ENCODE measurements around the gene ATXN10.

The ATXN10 gene

GRCh38 chr22:45703758-45704157, 32.1 kb downstream of the ATXN10 start:
- no peak overlapping the region for H3K4me3 ChIP-seq (ENCODE audit: insufficient read depth, low read length, poor library complexity, severe bottlenecking)
- H3K27me3 ChIP-seq (ENCODE audit: low read length): no peaks in the 10 kb centered on the region
- no peak for TF ChIP-seq EZH2phosphoT487 (conservative IDR thresholded peaks at IDR 0.05; ENCODE audit: low read length)
- TF ChIP-seq, protein P1, sequence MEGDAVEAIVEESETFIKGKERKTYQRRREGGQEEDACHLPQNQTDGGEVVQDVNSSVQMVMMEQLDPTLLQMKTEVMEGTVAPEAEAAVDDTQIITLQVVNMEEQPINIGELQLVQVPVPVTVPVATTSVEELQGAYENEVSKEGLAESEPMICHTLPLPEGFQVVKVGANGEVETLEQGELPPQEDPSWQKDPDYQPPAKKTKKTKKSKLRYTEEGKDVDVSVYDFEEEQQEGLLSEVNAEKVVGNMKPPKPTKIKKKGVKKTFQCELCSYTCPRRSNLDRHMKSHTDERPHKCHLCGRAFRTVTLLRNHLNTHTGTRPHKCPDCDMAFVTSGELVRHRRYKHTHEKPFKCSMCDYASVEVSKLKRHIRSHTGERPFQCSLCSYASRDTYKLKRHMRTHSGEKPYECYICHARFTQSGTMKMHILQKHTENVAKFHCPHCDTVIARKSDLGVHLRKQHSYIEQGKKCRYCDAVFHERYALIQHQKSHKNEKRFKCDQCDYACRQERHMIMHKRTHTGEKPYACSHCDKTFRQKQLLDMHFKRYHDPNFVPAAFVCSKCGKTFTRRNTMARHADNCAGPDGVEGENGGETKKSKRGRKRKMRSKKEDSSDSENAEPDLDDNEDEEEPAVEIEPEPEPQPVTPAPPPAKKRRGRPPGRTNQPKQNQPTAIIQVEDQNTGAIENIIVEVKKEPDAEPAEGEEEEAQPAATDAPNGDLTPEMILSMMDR (IDR thresholded peaks at IDR 0.05; ENCODE audit: insufficient read depth, low read length, poor library complexity, severe bottlenecking): no peak
- no peak overlapping the region for H3K9ac ChIP-seq (ENCODE audit: low read length)
- 0 out of 2 replicates have a peak, but pooled peaks cover 3% of the 10 kb centered on the region for H4K20me1 ChIP-seq (ENCODE audit: low read depth, low read length)
- peaks cover 5% of the 10 kb centered on the region; the same call in 1 of the 2 replicates for H3F3A ChIP-seq (ENCODE audit: insufficient read depth)
- H3K27ac ChIP-seq (ENCODE audit: low read depth, low read length): no peak overlapping the region
- no peak overlapping the region for H2AFZ ChIP-seq (ENCODE audit: low read depth, low read length, severe bottlenecking)
- peaks cover 56% of the 10 kb centered on the region for H3K79me2 ChIP-seq (ENCODE audit: insufficient read depth, low read length)
- no peaks in the 10 kb centered on the region for H3K9me2 ChIP-seq (replicated peaks; ENCODE audit: insufficient read depth, low read length)
- H3K4me2 ChIP-seq (ENCODE audit: low read depth, low read length, poor library complexity, severe bottlenecking): no peak overlapping the region
- H3K9me3 ChIP-seq (ENCODE audit: insufficient read depth, low read length): no peaks in the 10 kb centered on the region
- H3K36me3 ChIP-seq (ENCODE audit: low read length): peaks cover 53% of the 10 kb centered on the region

DNA sequence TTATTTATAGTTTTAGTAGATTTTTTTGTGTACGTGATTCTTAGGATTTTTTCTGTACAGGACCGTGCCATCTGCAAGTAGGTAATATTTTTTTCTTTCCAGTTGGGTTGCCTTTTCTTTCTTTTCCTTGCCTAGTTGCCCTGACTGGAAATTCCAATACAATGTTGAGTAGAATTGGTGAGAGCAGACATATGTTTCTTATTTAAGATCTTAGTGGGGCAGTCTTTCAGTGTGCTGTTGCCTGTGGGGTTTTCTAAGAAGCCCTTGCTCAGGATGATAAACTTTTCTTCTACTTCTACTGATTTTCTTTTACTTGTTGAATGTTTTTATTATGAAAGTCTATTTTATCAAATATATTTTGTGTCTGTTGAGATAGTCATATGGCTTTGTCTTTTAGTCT, 33.0 kb downstream of the ATXN10 start:
- Histone ChIP-seq H3K36me3 (ENCODE audit: low read length) (peaks cover 52% of the 10 kb centered on the region), H3K27ac (ENCODE audit: low read depth, low read length) (no peak overlapping the region), H3K9ac (ENCODE audit: low read length) (no peak overlapping the region), H2AFZ (ENCODE audit: low read depth, low read length, severe bottlenecking) (no peak overlapping the region), H4K20me1 (ENCODE audit: low read depth, low read length) (0 out of 2 replicates have a peak, but pooled peaks cover 3% of the 10 kb centered on the region), H3K4me2 (ENCODE audit: low read depth, low read length, poor library complexity, severe bottlenecking) (no peak overlapping the region), H3K4me3 (ENCODE audit: insufficient read depth, low read length, poor library complexity, severe bottlenecking) (no peak overlapping the region), H3K9me3 (ENCODE audit: insufficient read depth, low read length) (no peaks in the 10 kb centered on the region), H3K27me3 (ENCODE audit: low read length) (no peaks in the 10 kb centered on the region), H3F3A (ENCODE audit: insufficient read depth) (peaks cover 5% of the 10 kb centered on the region; the same call in 1 of the 2 replicates), H3K9me2 (replicated peaks; ENCODE audit: insufficient read depth, low read length) (no peaks in the 10 kb centered on the region), H3K79me2 (ENCODE audit: insufficient read depth, low read length) (peaks cover 56% of the 10 kb centered on the region)
- TF ChIP-seq, protein P1 (IDR thresholded peaks at IDR 0.05; ENCODE audit: insufficient read depth, low read length, poor library complexity, severe bottlenecking): no peak
- no peak for TF ChIP-seq EZH2phosphoT487 (conservative IDR thresholded peaks at IDR 0.05; ENCODE audit: low read length)

DNA sequence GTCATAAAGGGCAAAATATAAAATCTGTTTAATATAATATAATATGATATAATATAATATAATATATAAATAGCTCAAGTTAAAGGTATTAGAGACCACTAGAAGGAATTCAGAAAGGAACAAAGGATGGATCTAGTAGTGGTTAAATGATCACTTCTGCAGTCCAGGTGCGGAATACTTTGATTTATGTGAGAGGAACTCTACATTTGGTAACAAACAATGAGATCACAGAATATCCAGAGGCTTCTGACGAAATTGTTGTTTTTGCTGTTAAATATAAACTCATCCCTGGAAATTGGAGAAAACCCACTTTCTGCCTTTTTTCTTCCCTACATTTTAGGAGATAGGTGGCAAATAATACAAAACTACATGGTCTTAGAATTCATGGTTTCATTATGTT, 36.0 kb downstream of the ATXN10 start:
- H3F3A ChIP-seq (ENCODE audit: insufficient read depth): peaks cover 11% of the 10 kb centered on the region; the same call in 1 of the 2 replicates
- no peak overlapping the region for H2AFZ ChIP-seq (ENCODE audit: low read depth, low read length, severe bottlenecking)
- no peaks in the 10 kb centered on the region for H3K27me3 ChIP-seq (ENCODE audit: low read length)
- no peaks in the 10 kb centered on the region for H3K9me3 ChIP-seq (ENCODE audit: insufficient read depth, low read length)
- H3K36me3 ChIP-seq (ENCODE audit: low read length): peaks cover 39% of the 10 kb centered on the region
- TF ChIP-seq EZH2phosphoT487 (conservative IDR thresholded peaks at IDR 0.05; ENCODE audit: low read length): no peak
- TF ChIP-seq, protein P1 (IDR thresholded peaks at IDR 0.05; ENCODE audit: insufficient read depth, low read length, poor library complexity, severe bottlenecking): no peak
- no peaks in the 10 kb centered on the region for H3K9me2 ChIP-seq (replicated peaks; ENCODE audit: insufficient read depth, low read length)
- H4K20me1 ChIP-seq (ENCODE audit: low read depth, low read length): 0 out of 2 replicates have a peak, but pooled peaks cover 3% of the 10 kb centered on the region
- no peak overlapping the region for H3K4me3 ChIP-seq (ENCODE audit: insufficient read depth, low read length, poor library complexity, severe bottlenecking)
- H3K27ac ChIP-seq (ENCODE audit: low read depth, low read length): no peak overlapping the region
- H3K79me2 ChIP-seq (ENCODE audit: insufficient read depth, low read length): peaks cover 79% of the 10 kb centered on the region
- H3K4me2 ChIP-seq (ENCODE audit: low read depth, low read length, poor library complexity, severe bottlenecking): no peak overlapping the region
- H3K9ac ChIP-seq (ENCODE audit: low read length): no peak overlapping the region
